PFSK-1 (cell line): ENCODE data around the gene C1orf74.

Source experiments
- FOXP2 ChIP-seq: optimal IDR thresholded peaks from 2 replicates; pipeline ENCODE3; 2011; ENCODE audit warnings: borderline replicate concordance, control low read depth, inconsistent platforms; ENCODE audit not compliant: insufficient read depth; ENCODE audit errors: extremely low read length, extremely low read depth
- POLR2AphosphoS5 ChIP-seq: IDR thresholded peaks from 2 replicates; pipeline ENCODE4 v1.6.1; 2012; ENCODE audit warnings: low read depth, mild to moderate bottlenecking, control low read depth, low read length, moderate library complexity
- SIN3A ChIP-seq: IDR thresholded peaks from 2 replicates; pipeline ENCODE4 v1.6.1; 2012; ENCODE audit warnings: mild to moderate bottlenecking, low read length, moderate library complexity, borderline replicate concordance; ENCODE audit not compliant: insufficient read depth
- TAF1 ChIP-seq: IDR thresholded peaks from 2 replicates; pipeline ENCODE4 v1.6.1; 2012; ENCODE audit warnings: low read length, control low read depth, borderline replicate concordance; ENCODE audit not compliant: insufficient read depth

- TF ChIP-seq POLR2AphosphoS5, result no peak
- TF ChIP-seq FOXP2, result no peak
- no peak for TF ChIP-seq TAF1
- TF ChIP-seq SIN3A, result no peak
These were observed 38.3 kb upstream of the C1orf74 start for GRCh38 chr1:209822706-209823105.
